Left renal pelvis (tissue), 4 donors: ENCODE data around the gene TBC1D7. TPM values are rescaled to one million over a fixed set of nuclear protein-coding genes. Genes with fewer than 3 reads are reported as not detected.
"Not testable (repeated sequence)": the region's sequence is repeated elsewhere in the genome, so short reads cannot be mapped to it uniquely, and the experiment has no call there.

Source experiments
- DNase-seq, 4 donors: peaks; one replicate each; pipeline ENCODE4 v3.0.0-alpha.2; 2013; ENCODE audit warnings: low read depth in 4 of 4, low spot score in 3 of 4
- polyA plus RNA-seq, 4 donors: library from polyadenylated mRNA; unstranded; fragments of 120-200 nt; gene quantifications; one replicate each; pipeline ENCODE4 v1.2.1, GENCODE V29; 2013; ENCODE audit not compliant: insufficient read length in 4 of 4

TBC1D7 gene
- polyA plus RNA-seq, 4 donors: 19.1 to 40.4 (median 32.7) TPM

GRCh38 chr6:13326031-13326586 is 2.2 kb downstream of the TBC1D7 start:
- not testable (repeated sequence) for DNase-seq

DNA sequence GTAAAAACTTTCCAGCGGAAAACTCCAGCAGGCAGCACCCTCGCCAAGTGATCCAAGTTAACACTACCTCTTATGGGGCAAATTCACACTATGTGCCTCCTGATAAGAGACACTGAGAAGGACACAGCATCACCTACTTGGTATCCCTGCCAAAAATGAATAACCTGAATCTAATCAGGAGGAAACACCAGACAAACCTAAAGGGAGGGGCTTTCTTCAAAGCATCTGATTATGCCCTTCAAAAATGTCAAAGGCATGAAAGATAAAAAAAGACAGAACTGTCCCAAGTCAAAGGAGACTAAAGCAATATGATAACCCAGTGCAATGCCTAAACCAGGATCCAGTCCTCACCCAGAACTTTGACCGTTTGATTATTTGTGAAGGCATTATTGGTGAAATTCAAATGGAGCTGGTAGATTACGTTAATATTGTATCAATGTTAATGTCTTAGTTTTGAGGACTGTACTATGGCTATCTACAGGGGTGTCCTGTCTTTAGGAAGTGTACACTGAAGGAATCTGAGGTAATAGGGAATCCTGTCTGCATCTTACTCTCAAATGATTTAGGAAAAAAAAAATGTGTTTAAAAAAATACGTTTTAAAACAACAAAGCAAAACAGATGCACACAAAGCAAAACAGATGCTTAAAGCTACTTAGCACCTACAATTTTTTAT is 8.3 kb downstream of the TBC1D7 start:
- no peak for DNase-seq

GRCh38 chr6:13318821-13319220 is 9.5 kb downstream of the TBC1D7 start:
- DNase-seq: no peak

- DNase-seq: no peak
Measured at GRCh38 chr6:13315896-13316295, 12.4 kb downstream of the TBC1D7 start.

GRCh38 chr6:13314806-13315205 is 13.5 kb downstream of the TBC1D7 start:
- no peak for DNase-seq

- DNase-seq: no peak
Measured at GRCh38 chr6:13311155-13311554, 17.2 kb downstream of the TBC1D7 start.

DNA sequence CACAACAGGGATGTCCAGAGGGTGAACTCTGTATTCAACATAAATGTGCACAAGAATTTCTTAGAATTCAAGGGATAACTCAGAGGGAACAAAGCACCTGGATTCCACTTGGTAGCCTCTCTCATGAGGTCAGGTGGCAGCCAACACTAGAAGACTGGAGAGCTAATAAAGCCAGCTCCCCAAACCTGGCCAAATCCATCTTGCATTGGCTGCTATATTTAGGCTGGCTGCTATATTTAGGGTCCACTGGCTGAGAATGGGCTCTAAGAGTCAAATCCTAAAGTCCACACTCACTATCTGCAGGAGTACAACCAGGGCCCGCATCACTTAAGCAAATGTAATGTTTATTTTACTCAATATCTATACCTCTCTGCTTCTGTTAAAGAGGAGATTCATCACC is 20.0 kb downstream of the TBC1D7 start:
- no peak for DNase-seq

DNA sequence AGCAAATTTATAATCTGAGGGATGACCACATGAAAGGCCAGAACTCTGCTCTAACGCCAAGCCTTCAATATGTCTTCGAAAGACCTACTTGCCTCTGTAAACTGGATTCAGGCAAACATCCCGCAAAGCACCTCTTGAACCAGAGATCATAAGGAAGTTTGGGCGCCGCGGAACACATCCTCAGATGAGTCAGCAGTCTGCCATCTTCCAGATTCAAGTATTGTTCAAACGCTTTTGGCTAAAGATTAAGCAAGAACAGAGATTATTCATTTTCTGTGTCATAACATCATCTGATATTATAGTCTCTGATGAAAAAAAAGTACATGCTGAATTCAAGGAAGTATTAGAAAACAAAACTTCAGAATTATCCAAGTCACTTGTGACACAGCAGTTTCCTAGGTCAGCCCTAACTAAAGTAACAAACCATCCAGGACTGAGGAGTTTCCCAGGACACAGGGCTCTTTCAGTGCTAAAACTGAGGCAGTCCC is 20.8 kb downstream of the TBC1D7 start:
- no peak for DNase-seq

- no peak for DNase-seq
Measured at GRCh38 chr6:13305791-13306190, 22.5 kb downstream of the TBC1D7 start.

GRCh38 chr6:13305288-13305687 is 23.0 kb downstream of the TBC1D7 start:
- no peak for DNase-seq

DNA sequence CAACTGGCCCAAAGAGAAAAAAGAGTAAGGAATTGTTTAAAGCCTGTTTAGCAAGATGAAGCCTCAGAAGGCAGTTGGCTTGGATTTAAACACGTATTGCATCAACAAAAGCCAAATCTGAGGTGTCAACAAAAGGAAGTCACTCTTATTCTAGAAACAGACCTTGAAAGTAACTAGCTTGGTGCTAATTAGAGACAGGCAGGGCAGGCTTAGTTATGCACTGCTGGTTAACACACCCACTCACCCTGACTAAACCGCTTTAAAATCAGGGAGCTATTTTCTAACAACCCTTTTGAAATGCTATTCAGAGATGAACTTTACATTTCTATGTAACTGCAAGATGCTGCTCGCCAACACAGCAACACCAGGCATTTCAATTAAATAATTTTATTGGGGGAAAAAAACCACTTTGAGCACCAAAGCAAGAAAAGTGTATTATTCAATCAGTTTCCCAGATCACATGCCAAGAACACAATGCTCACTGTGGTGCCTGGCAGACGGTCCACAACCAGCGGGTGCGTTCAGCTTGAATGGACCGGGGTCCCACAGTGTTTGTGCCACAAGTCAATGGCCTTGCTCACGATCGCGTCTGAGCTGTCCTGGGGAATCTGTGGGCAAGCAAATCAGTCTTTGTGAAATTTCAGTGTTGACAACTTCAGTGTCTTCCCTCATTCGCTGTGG is 23.6 kb downstream of the TBC1D7 start:
- DNase-seq: no peak

GRCh38 chr6:13304101-13304500 is 24.2 kb downstream of the TBC1D7 start:
- no peak for DNase-seq

GRCh38 chr6:13303668-13304017 is 24.7 kb downstream of the TBC1D7 start:
- DNase-seq: no peak

DNA sequence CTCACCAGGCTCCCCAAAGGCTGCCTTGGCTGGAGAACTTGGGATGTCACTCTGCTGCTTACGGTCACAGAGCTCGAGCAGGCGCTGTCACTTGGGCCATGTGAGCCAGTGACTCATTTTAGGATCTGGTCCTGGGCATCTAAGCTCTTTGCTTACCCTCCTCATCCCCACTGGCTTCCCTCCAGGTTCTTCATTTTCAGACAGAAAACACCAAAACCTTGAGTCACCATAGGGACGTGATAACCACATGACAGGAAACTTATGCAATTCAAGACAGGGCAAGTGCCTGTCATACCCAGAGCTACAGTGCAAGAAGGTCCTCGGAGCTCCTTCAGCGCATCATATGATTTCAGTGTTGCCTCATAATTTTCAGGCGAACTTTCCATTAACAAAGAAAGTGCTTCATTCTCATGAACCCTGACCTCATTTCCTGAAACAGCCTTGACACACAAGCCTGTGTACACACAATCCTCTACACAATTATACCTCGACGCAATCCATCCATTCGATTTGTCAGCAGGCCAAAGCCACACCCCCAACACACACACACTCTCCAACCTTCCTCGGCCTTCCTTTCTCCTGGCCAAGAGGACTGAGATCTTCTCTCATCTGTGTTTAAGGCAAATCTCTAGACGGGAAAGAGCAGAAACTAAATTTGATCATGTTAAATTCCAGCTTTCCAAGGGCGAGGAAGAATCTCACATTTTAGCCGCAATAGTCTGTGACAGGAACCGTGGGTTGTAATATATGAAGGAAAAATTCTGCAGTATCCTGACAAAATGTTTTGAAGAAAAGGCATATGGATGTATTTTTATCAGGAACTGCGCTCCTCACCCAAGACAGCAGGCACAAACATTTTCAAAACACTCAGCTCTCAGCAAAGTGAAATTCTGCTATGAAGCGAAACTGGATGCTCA is 25.3 kb downstream of the TBC1D7 start:
- DNase-seq: no peak

- DNase-seq: no peak
Measured at GRCh38 chr6:13302291-13302690, 26.0 kb downstream of the TBC1D7 start.

GRCh38 chr6:13300643-13301590 is 27.4 kb downstream of the TBC1D7 start:
- DNase-seq: no peak

GRCh38 chr6:13299918-13300317 is 28.4 kb downstream of the TBC1D7 start:
- DNase-seq: no peak

GRCh38 chr6:13299403-13299821 is 28.9 kb downstream of the TBC1D7 start:
- no peak for DNase-seq

- no peak for DNase-seq
Measured at GRCh38 chr6:13298446-13298845, 29.9 kb downstream of the TBC1D7 start.

- DNase-seq: no peak
Measured at GRCh38 chr6:13297391-13297790, 30.9 kb downstream of the TBC1D7 start.
